Ovary (tissue), 3 donors: ENCODE data around the gene ZNF746.

Experiments
- POLR2A ChIP-seq: fragments of 450-650 bp; IDR thresholded peaks from one replicate; pipeline ENCODE4 v1.6.1; 2017; ENCODE audit warnings: antibody characterized with exemption, mild to moderate bottlenecking, moderate library complexity
- TF ChIP-seq, protein P1 (sequence below), 3 donors: fragments of 450-650 bp in 2 of 3; fragments of 200-600 bp in 1 of 3; IDR thresholded peaks; one replicate each; pipeline versions ENCODE4 v1.5.1 to v1.8.0; 2016 to 2022; ENCODE audit warnings: antibody characterized with exemption in 3 of 3, mild to moderate bottlenecking in 1 of 3
- donor health status: DM: no; HTN: no; CAD: no.

GRCh38 chr7:149478754-149479153, 18.9 kb downstream of the ZNF746 start:
- no peak for TF ChIP-seq POLR2A
- TF ChIP-seq, protein P1, sequence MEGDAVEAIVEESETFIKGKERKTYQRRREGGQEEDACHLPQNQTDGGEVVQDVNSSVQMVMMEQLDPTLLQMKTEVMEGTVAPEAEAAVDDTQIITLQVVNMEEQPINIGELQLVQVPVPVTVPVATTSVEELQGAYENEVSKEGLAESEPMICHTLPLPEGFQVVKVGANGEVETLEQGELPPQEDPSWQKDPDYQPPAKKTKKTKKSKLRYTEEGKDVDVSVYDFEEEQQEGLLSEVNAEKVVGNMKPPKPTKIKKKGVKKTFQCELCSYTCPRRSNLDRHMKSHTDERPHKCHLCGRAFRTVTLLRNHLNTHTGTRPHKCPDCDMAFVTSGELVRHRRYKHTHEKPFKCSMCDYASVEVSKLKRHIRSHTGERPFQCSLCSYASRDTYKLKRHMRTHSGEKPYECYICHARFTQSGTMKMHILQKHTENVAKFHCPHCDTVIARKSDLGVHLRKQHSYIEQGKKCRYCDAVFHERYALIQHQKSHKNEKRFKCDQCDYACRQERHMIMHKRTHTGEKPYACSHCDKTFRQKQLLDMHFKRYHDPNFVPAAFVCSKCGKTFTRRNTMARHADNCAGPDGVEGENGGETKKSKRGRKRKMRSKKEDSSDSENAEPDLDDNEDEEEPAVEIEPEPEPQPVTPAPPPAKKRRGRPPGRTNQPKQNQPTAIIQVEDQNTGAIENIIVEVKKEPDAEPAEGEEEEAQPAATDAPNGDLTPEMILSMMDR (IDR thresholded peaks at IDR 0.05), result no peak
